HG02763 (cell line): ENCODE data around the gene COL16A1.

Source experiments
- ATAC-seq: cut with Tn5 transposase; IDR thresholded peaks from one replicate; pipeline ENCODE4 v1.9.1; 2021; ENCODE audit warnings: mild to moderate bottlenecking, moderate library complexity; ENCODE audit not compliant: unreplicated experiment

COL16A1 gene

DNA sequence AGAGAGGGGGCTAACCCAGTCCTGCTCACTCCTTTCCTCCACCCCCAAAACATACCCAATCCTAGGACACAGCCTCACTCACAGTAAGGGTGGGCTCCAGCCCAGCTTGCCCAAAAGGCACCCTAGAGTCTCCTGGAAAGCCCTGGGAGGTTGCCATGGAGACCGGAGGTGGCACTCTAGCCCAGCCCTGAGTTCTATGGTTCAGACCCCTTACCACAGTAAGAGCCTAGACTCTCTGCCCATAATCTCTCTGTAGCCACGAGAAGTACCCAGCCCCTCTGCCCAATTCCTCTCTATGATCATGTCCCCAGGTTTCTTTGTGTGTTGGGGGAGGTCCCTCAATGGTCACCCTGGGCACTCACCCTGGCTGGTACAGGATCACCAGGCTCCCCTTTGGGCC lies 14.4 kb downstream of the COL16A1 start:
- ATAC-seq, result no peak

DNA sequence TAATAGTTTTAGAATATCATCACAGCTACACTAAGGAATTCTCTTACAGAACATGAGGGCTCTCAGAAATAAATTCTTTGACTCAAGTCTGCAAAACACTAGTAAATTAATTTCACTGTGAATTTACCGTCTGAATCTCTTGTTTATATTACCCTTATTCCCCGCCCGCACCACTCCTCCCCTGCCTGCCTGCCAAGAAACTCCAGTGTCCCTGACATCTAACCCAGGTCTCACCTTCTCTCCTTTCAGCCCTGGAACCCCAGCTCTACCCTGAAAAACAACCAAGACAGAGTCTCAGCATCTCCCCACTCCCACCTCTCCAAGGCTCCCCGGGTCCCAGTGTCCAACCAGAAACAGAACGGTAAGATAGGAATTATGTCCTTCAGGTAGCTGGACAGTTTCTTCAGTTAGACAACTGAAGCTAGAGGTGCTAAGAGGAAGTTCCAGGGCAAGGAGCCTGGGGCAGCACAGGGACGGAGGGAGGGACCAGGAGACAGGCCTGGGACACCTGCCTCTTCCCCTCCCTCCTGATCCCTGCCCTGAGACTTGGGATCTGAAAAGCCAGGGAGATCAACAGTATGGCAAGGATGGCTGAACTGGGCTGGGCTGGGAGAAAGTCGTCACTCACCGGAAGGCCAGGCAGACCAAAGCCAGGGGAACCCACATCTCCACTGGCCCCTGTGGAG lies 15.4 kb downstream of the COL16A1 start:
- ATAC-seq, result no peak

DNA sequence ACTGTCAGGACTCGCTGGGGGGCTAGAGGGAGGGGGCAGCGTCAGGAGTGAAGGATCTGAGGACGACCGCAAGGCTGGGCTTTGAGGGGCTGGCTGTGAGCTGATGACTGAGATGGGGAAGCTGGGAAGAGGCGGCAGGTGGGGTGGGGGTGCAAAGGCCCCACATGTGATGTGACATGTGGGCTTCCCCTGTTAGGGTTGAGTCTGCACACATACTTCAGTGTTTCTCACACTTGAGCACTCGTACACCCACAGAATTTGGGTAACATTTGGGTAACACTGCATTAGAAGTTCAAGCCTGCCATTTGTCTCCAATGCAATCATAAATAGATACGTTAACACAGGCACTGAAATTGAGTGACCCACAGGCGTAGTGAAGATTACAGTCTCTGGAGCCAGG lies 16.2 kb downstream of the COL16A1 start:
- no peak for ATAC-seq

DNA sequence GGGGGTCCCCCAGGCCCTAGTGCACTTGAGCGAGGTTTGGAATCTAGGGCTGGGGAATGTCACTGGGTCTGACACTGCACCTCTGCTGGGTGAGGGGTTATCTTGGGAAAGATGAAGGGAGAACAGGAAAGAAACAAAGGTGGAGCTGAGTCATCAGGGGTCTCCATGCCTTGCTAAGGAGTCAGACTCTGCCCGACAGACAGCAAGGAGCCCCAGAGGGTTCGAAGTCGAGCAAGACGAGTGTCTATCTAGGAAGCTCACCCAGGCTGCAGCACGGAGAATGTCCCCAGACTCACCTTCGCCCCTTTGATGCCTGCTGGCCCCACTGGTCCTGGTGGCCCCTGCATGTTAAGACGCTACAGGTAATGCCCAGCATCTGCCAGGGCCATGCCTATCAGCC lies 18.0 kb downstream of the COL16A1 start:
- no peak for ATAC-seq

DNA sequence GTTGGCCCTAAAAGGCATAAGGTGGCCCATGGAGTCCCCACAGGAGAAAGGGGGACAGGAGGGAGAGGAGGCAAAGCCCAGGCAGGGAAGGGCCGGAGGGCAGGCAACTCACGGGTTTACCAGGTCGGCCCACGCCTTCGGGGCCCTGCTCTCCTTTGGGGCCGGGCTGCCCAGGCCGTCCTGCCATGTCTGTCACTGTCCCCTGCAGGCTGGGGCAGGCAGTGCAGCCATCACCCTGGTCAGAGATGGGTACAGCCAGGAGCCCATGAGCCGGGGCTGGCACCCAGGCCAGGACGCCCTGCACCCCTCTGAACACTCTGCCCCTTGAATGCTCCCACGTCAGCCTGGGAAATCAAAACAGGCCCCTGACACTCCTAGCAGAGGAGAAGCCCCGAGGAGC lies 19.8 kb downstream of the COL16A1 start:
- no peak for ATAC-seq

DNA sequence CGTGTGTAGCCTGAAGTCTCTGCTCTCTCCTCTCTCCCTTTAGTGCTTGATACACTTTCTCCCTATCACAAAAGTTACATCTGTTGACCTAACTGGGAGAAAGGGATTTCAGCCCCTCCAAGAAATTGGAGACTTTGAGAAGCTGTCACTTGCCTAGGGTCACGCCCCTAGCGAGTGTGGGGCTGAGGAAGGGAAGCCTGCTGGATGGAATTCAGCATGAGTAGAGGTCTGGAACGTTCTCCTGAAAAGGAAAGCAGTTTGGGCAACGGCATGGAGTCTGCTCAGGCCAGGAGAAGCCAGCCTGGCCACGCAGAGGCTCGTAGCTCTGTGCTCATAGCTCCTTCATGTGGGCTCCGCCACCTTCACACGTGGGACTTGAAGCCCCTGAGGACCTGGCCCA lies 22.4 kb downstream of the COL16A1 start:
- no peak for ATAC-seq

DNA sequence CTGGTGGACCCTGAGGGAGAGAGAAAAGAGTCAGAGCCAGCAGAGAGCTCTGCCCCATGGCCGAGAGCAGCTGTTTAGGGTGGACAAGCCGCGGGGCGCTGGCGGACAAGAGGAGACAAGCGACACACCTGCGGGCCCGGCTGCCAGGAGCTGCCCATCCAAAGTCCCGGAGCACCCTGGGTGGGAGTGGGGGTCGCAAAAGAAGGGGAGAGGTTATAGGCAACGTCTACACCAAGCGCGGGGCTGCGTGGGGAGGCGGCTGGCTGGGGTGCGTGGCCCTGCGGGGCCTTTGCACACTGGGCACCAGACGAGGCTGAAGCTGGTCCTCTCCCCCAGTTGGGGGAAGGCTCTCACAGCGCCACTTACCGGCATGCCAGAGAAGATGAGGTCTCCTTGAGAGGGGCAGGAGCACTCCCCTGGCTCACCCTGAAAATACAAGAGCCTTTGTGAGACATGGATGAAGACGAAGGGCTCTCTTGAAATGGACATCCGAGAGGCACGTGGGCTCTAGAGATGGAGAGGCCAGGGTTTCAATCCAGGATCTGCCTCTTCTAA lies 24.1 kb downstream of the COL16A1 start:
- no peak for ATAC-seq

DNA sequence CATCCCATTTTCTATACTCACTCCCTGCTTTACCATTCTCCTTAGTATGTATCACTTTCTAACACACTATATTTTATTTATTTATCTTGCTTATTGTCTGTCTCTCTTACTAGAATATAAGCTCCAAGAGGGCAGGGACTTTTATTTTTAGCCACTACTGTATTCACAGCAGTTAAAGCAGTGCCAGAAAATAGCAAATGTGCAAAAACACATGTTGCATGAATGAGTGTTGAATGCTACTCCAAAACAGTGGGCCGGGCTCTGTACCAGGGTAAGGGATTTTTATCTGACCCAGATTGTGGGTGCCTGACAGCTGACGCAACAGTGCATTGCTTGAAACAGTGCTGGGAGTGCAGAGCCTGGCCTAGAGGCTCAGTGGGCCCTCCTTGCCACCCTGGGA lies 24.7 kb downstream of the COL16A1 start:
- no peak for ATAC-seq

DNA sequence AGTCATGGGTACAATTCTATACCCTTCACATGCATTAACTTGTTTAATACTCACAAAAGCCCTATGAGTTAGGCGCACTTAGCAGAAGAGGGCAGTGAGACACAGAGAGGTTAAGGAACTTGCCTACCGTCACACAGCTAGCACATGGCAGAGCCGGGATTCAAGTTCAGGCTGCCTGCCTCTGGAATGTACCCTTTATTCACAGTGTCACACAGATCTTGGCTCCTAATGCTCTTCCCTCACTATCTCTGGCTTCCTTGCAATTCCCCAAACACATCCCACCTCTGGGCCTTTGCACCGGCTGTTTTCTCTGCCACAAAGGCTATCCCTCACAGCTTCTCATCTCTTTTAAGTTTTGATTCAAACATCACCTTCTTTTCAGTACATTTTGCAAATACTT lies 25.1 kb downstream of the COL16A1 start:
- ATAC-seq, result no peak

DNA sequence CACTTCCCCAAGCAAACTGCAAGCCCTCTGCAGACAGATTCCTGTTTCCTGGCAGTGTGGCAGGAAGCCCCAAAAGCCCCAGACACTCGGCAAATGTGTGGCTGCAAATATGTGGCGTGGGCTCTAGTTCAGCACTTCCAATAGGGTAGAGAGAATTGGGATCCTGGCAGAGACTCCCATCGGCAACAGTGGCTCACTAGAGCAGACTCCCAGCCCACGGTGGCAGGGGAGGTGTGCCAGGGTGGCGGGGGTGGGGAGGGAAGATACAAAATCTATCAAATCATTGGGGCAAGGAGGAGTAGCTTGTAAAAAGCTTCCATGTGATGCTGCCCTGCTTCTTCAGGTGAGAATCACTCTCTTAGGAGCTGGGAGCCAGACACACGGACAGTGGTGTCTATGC lies 25.9 kb downstream of the COL16A1 start:
- ATAC-seq, result no peak

DNA sequence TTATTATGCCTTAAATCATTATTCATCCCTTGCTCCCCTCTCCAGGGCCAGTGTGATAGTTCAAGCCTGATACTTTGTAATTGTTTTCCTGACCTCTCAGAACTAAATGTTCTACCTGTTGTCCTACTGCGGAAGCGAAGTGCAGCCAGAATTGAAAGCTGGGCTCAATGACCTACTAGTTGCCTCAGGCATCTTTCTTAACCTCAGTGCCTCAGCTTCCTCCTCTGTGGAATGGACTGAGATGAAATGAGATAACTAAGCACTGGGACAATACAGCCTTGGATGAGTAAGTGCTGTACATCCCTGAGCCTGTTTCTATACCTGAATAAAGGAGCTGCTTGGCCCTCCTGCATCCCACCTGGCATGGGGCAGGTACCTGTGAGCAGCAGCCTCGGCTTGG lies 26.4 kb downstream of the COL16A1 start:
- no peak for ATAC-seq

DNA sequence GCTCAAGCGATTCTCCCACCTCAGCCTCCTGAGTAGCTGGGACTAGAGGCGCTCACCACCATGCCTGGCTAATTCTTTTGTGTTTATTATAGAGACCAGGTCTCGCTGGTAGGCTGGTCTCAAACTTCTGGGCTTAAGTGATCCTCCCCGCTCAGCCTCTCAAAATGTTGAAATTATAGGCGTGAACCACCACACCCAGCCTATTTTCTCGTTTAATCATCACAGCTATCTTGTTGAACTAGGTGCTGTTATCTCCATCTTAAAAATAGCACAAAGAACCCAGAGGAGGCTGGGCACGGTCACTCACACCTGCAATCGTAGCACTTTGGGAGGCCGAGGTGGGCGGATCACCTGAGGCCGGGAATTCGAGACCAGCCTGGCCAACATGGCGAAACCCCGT lies 28.1 kb downstream of the COL16A1 start:
- ATAC-seq, result no peak

DNA sequence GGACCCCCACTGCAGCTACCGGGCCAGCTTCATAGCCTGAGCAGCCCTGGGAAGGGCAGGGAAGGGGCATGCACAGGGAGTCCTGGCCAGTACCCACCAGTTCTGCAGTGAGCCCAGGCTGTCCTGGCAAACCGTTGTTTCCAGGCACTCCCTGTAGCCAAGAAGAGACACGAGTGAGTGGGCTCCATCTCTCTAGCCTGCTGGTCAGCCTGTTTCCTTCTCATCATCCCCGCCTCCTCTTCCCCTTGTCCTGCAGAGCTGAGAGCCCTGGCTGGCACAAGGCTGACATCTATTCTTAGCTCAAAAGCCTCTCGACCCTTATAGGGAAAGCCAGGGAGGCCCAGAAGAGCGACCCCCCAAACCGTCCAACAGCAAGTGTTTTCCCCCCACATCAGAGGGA lies 28.7 kb downstream of the COL16A1 start:
- ATAC-seq, result no peak

DNA sequence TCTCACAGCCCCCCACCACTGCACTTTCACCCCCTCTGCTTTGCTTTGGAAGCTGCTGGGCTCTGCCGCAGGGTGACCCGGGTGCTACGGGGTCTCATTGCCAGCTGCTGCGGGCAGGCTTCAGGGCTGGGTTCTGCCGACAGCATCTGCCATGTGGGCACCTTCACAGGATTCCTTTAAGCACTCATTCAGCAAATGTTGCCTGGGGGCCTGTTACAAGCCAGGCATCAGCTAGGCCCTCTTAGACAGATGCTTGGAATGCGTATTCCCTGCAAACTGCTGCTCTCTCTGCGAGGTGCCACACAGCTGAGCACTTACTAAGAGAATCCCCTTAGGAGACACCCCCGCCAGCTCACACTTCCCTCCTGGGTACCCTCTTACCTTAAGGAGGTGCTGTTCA lies 29.2 kb downstream of the COL16A1 start:
- no peak for ATAC-seq

DNA sequence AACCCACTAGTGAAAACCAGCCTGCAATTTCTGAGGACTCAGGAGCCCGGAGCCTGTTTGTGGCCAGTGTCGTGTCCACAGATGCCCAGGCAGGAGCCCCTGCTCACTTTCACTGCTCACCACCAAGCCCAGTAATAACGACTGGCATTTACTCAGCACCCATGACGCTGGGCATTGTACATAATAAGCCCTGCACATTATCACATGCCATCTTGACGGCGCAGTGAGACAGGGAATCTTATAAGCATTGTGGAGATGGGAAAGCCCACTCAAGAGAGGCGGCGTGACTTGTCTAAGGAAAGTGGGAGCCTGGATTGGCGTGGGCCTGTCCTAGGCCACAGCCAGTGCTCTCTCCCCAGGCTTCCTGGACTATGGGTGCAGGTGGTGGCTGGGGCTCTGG lies 30.4 kb downstream of the COL16A1 start:
- no peak for ATAC-seq

DNA sequence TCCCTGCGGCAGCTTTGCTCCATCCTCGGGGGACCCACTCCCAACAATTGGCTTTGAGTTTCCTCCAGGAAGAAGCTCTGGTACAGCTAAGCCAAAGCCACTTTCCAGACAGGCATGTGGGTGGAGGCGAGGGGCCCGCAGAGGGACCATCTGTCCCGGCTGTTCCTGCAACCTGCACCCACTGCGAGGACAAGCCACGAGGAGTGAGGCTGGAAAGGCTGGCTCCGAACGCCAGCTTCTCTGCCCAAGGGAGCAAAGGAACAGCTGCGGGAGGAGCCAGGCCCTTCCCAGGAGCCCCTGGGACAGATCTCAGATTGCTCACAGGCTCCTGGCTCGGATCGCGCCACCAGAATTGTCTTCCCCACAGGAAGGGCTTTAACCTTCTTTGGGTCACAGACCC lies 30.8 kb downstream of the COL16A1 start:
- ATAC-seq, result no peak

DNA sequence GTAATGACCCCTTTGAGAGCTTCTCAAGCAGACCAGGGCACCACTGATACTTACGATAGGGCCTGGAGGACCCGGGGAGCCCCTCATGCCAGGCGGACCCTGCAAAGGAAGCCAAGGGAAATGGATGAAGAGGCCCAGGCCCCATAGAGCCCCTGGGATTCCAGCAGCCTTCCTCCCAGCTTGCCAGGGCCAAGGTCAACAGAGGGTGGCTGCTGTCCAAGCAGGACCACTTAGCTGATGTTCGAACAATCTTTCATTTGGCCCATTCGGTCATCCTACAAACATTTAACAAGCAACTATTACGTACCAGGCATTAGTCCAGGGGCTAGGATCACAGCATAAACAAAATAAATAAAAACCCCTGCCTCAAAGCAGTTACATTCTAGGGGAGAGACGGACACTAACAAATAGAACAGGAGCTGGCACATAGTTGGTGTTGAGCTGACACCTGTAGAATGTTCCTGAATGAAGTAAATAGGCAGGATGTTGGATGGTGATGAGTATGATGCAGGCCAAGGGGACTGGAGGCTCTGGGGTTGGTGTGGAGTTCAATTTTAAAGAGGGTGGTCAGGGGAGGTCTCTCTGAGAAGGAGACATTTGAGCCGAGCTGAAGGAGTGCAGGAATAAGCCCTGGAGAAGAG lies 32.1 kb downstream of the COL16A1 start:
- ATAC-seq, result no peak

DNA sequence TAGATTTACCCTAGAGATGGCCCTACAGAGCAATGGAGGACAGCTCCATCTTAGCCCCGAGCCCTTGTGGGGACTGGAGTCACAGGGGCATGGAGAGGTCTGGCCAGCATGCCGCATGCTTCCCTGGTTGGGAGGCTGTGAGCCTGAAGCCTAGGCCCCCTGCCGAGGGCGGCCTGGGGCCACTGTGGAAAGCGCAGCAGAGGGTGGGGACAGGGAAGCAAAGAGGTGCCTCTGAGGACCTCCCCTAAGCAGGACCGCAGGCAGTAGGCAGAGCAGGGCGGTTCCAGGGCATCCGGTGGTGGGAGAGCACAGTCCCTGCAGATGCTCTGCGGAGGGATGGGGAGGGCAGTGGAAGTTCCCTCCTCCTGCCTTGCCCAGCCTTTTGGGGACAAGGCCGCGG lies 32.7 kb downstream of the COL16A1 start:
- ATAC-seq, result no peak

DNA sequence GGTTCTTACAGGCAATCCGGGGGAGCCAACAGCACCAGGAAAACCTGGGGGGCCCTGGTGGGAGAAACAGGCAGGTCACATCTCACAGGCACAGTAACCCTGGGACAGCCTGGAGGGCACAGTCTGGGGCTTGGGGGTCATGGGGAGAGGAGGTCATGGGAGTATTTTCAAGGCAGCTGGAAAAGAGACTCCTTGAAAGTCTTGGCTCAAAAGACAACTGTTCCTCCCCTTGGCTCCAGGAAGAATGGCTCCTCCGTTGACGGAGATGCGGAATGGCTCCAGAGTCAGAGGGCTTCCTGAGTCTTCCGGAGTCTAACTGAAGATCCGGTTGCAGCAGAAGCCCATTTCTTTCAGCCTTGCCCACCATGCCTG lies 33.2 kb downstream of the COL16A1 start:
- no peak for ATAC-seq

DNA sequence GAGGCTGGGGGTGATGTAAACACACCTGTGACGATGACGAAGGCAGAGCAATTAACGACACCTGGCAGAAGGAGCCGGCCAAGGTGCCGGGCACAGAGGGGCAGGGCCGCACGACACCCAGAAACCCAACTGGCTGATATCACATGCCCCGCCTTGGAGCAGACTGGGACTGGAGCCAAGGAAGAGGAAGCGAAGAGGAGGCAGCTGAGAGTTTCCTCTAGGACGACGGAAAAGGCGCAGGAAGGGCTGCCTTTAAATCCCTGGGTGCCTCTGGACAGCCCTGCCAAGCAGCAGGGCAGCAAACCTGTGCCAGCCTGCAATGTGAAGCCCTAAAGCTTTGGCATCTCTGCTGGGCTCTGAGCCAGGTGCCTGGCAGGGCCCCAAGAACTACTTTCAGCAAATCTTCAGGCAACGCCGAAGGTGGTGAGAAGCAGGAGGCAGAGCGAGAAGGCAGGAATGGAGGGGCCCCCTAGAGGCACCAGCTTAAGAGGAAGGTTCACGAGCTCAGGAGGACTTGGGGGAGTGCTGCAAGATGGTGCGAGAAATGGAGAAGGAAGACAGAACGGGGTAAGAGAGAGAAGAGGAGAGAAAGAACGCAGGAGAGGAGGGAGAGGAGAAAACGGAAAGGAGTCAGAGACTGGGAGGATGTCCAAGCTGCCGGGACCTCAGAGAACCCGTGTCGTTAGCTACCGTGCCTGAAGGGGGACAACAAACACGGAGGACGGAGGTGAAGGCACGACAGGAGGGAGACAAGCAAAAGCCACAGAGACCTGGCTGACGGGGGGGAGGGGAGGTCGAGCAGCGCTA lies 33.8 kb downstream of the COL16A1 start:
- no peak for ATAC-seq

DNA sequence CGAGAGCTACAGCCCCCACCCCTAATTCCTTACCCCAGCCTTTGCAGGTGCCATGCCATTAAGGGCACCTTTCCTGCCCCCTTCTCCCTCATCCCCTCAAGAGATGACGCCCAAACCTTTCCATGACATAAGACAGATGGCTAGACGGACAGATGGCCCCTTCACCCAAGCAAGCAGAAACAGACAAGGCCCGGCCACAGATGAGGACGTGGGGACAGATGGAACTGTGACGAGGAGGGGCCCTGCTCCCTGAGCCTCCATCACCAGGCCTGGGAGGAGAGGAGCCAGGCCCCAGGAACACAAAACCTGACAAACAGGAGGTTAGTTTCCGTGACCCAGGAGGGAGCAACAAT lies 34.4 kb downstream of the COL16A1 start:
- no peak for ATAC-seq

DNA sequence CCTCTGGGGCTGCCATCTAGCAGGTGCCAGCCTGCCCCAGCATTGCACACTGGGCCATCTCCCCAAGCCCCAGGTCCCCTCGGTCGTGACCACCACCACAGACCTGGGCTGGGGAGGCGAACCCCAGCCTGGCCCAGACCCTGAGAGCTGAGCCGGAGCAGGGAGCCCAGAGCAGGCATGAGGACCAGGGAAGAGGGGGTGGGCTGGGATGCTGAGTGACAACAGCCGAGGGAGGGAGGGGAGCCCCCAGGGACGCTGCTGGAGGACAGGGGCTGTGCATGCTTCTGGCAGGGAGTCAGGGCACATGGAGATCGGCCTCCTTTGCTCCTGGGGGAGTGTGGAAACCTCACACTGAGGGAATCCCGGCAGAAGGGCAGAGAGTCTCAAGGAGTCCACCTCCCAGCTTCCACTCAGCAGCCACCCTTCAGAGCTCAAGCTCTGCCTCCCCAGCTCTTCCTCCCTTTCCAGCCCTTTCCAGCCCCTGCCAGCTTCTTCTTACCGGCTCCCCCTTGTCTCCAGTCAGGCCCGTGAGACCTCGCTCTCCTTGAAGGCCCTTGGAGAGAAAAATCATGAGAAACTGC lies 35.4 kb downstream of the COL16A1 start:
- ATAC-seq, result no peak
